Right atrium auricular region (tissue), 2 donors: Measurements from ENCODE around the gene TENM4. TPM values are rescaled to one million over a fixed set of nuclear protein-coding genes. Genes with fewer than 3 reads are reported as not detected.

Experiments
- DNase-seq: peaks from one replicate; pipeline ENCODE4 v3.0.0-alpha.2; 2019; ENCODE audit warnings: low spot score
- H3K27ac ChIP-seq, 2 donors: fragments of 200-600 bp; sonication (generic); 1 replicate in 1 of 2; 2 replicates in 1 of 2; pipeline ENCODE4 v1.5.1; 2016 to 2019
- H3K27me3 ChIP-seq, 2 donors: fragments of 200-600 bp; sonication (generic); one replicate each; pipeline versions ENCODE4 v1.5.1 to v1.6.0; 2017 to 2019
- H3K36me3 ChIP-seq: fragments of 200-600 bp; sonication (generic); one replicate; pipeline ENCODE4 v1.5.1; 2016
- H3K4me1 ChIP-seq, 2 donors: fragments of 200-600 bp; sonication (generic); one replicate each; pipeline versions ENCODE4 v1.5.1 to v1.6.0; 2017 to 2019
- H3K4me3 ChIP-seq, 2 donors: fragments of 200-600 bp; sonication (generic); 1 replicate in 1 of 2; 2 replicates in 1 of 2; pipeline ENCODE4 v1.5.1; 2017 to 2019; ENCODE audit warnings: mild to moderate bottlenecking in 1 of 2, moderate library complexity in 1 of 2
- H3K9me3 ChIP-seq, 2 donors: fragments of 200-600 bp; sonication (generic); one replicate each; pipeline ENCODE4 v1.5.1; 2019
- CTCF ChIP-seq, 2 donors: fragments of 200-600 bp; sonication (generic); IDR thresholded peaks; one replicate each; pipeline ENCODE4 v1.5.1; 2019; ENCODE audit warnings: antibody characterized with exemption in 2 of 2
- total RNA-seq, 2 donors: library from RNA; depleted of rRNA; stranded (reverse); fragments of >200 nt; gene quantifications; one replicate each; pipeline ENCODE4 v1.1.0, GENCODE V29; 2016

TENM4 gene
- total RNA-seq = under 1 TPM; 0.30 to 0.98 TPM

- Histone ChIP-seq H3K36me3 (no peaks in the 10 kb centered on the region), H3K27me3 (peaks cover 5 to 26% of the 10 kb centered on the region in 2 donors), H3K4me1 (peaks cover 0 to 50% of the 10 kb centered on the region in 2 donors), H3K4me3 (peak within 1 kb of the TSS; percentile 35 to 51), H3K9me3 (peaks cover 0 to 5% of the 10 kb centered on the region in 2 donors), H3K27ac (peak within 1 kb of the TSS; percentile 41 to 46)
- peak; percentile 15 to 45 for TF ChIP-seq CTCF (IDR thresholded peaks at IDR 0.05)
- no peak for DNase-seq
Observed at GRCh38 chr11:79440571-79441460, at the start of gene TENM4. TSS of gene TENM4 (minus strand) at chr11:79441030. CDS start at chr11:79069944, 371,086 bp downstream.

GRCh38 chr11:79488286-79488685, 47.5 kb upstream of the TENM4 start:
- Histone ChIP-seq H3K27ac (no peak overlapping the region), H3K9me3 (no peaks in the 10 kb centered on the region), H3K36me3 (no peaks in the 10 kb centered on the region), H3K27me3 (no peaks in the 10 kb centered on the region), H3K4me3 (no peak overlapping the region), H3K4me1 (no peaks in the 10 kb centered on the region)
- no peak for DNase-seq
- TF ChIP-seq CTCF (IDR thresholded peaks at IDR 0.05) = no peak

- TF ChIP-seq CTCF (IDR thresholded peaks at IDR 0.05) = no peak
- H3K36me3 ChIP-seq = no peaks in the 10 kb centered on the region
- no peak overlapping the region for H3K27ac ChIP-seq
- H3K27me3 ChIP-seq = no peaks in the 10 kb centered on the region
- no peaks in the 10 kb centered on the region for H3K9me3 ChIP-seq
- H3K4me1 ChIP-seq = no peaks in the 10 kb centered on the region
- no peak for DNase-seq
- no peak overlapping the region for H3K4me3 ChIP-seq
Observed at GRCh38 chr11:79487412-79487811, 46.6 kb upstream of the TENM4 start.

- Histone ChIP-seq H3K9me3 (no peaks in the 10 kb centered on the region), H3K4me1 (no peaks in the 10 kb centered on the region), H3K4me3 (no peak overlapping the region), H3K36me3 (no peaks in the 10 kb centered on the region), H3K27me3 (no peaks in the 10 kb centered on the region), H3K27ac (no peak overlapping the region)
- TF ChIP-seq CTCF (IDR thresholded peaks at IDR 0.05) = no peak
- DNase-seq = no peak
Observed at GRCh38 chr11:79486242-79486984, 45.6 kb upstream of the TENM4 start.

- Histone ChIP-seq H3K27ac (no peak overlapping the region), H3K4me1 (no peaks in the 10 kb centered on the region), H3K27me3 (no peaks in the 10 kb centered on the region), H3K4me3 (no peak overlapping the region), H3K36me3 (no peaks in the 10 kb centered on the region), H3K9me3 (no peaks in the 10 kb centered on the region)
- no peak for DNase-seq
- no peak for TF ChIP-seq CTCF (IDR thresholded peaks at IDR 0.05)
Observed at GRCh38 chr11:79485694-79486093, 44.9 kb upstream of the TENM4 start.
